Activated CD4-positive, alpha-beta T cell treated with anti-CD3 and anti-CD28 coated beads for 36 hours (primary cell): ENCODE measurements around the gene SRP54. TPM values are rescaled to one million over a fixed set of nuclear protein-coding genes. Genes with fewer than 3 reads are reported as not detected.
A peak's percentile ranks its signal among the peaks of the same experiment; 100 is the strongest.
"Not testable (repeated sequence)": the region's sequence is repeated elsewhere in the genome, so short reads cannot be mapped to it uniquely, and the experiment has no call there.

Experiments
- ATAC-seq: fragments of 200-7000 bp; cut with Tn5 transposase; one replicate; pipeline ENCODE4 v1.10.0; 2021; ENCODE audit warnings: mild to moderate bottlenecking, moderate library complexity
- CTCF ChIA-PET: fragments of 350-600 bp; sonication (Branson Sonifier 250); formaldehyde crosslinking; loops from one replicate; lab custom pipeline; 2021; ENCODE audit warnings: antibody characterized with exemption; lab: Charles Lee
- POLR2A ChIA-PET: fragments of 350-600 bp; sonication (Branson Sonifier 250); formaldehyde crosslinking; loops from one replicate; lab custom pipeline; 2021; ENCODE audit warnings: antibody characterized with exemption, inconsistent platforms; lab: Charles Lee
- DNase-seq: peaks from one replicate; pipeline ENCODE4 v3.0.0-alpha.2; 2020
- H3K27ac Mint-ChIP-seq: one replicate; pipeline ENCODE4 v1.8.0; 2021; ENCODE audit warnings: mixed read lengths
- H3K27me3 Mint-ChIP-seq: one replicate; pipeline ENCODE4 v1.8.0; 2021; ENCODE audit warnings: mixed read lengths
- H3K36me3 Mint-ChIP-seq: one replicate; pipeline ENCODE4 v1.8.0; 2021; ENCODE audit warnings: low read depth, mixed read lengths
- H3K4me1 Mint-ChIP-seq: one replicate; pipeline ENCODE4 v1.8.0; 2021; ENCODE audit warnings: mixed read lengths
- H3K4me3 Mint-ChIP-seq: one replicate; pipeline ENCODE4 v1.8.0; 2021; ENCODE audit warnings: mild to moderate bottlenecking, moderate library complexity, mixed read lengths
- H3K9me3 Mint-ChIP-seq: one replicate; pipeline ENCODE4 v1.8.0; 2021; ENCODE audit warnings: low read depth, mixed read lengths
- intact Hi-C, 2 experiments: fragments of 100-400 bp; cut with DNase I in 1 of 2; cut with micrococcal nuclease in 1 of 2; formaldehyde crosslinking; loops; one replicate each; pipeline versions ENCODE4 v1.14.2 to v1.15.1; 2022 to 2024; cut with DNase I, micrococcal nuclease
- total RNA-seq, 2 experiments: library from RNA; stranded (reverse); gene quantifications; one replicate each; pipeline ENCODE4 v1.2.3, GENCODE V29; 2021

The SRP54 gene
- total RNA-seq, 2 experiments from 2014 or later = 81.1 to 88.4 TPM

DNA sequence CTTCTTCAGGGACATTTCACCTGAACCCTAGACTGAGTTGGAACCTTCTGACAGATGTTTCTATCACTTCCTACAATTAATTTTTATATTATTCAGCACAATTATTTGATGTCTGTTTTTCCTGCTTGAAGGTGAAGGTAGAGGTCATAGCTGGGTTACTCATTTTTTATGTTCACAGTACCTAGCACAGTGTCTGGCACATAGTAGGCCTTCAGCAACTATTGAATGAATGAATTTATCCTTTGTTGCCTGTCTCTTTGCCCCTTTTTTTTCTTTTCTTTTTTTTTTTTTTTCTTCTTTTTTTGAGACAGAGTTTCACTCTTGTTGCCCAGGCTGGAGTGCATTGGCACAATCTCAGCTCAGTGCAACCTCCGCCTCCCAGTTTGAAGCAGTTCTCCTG is 33.8 kb downstream of the SRP54 start:
- no peak overlapping the region for H3K27ac Mint-ChIP-seq
- H3K9me3 Mint-ChIP-seq = no peaks in the 10 kb centered on the region
- CTCF ChIA-PET = interaction anchor here (1.0 to 1.1 kb wide), 2 partner anchors 11 to 16 kb away, joined by 3 to 4 read pairs; no protein-coding TSS in a partner anchor
- no peaks in the 10 kb centered on the region for H3K27me3 Mint-ChIP-seq
- POLR2A ChIA-PET = no interaction called here
- DNase-seq (no peak), ATAC-seq (no peak)
- no peaks in the 10 kb centered on the region for H3K4me1 Mint-ChIP-seq
- peaks cover 53% of the 10 kb centered on the region for H3K36me3 Mint-ChIP-seq
- no peak overlapping the region for H3K4me3 Mint-ChIP-seq
- intact Hi-C loops = no loop called here

DNA sequence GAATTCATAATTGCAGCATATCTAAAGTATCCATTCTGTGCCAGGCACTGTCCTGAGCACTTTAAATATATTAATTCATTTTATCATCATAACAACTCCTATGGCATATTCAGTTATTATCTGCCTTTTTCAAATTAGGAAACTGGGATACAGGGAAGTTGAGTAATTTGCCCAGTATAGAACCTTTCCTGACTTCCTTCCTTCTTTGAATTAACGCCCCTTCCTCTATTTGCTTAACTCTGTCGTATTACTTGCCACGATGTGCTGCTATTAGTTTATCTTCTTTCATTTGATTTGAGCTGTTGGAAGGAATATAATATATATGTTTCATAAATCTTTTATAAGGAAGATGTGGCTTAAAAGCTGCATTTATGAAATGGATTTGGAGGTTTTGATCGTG is 37.9 kb downstream of the SRP54 start:
- DNase-seq = no peak
- ChIA-PET CTCF (interaction anchor here (1.3 kb wide), 1 partner anchor 11 kb away, joined by 4 read pairs; no protein-coding TSS in a partner anchor), POLR2A (interaction anchor here (0.6 kb wide), 1 partner anchor 865 kb away, joined by 3 read pairs; no protein-coding TSS in a partner anchor)
- H3K4me1 Mint-ChIP-seq = no peaks in the 10 kb centered on the region
- intact Hi-C loops = no loop called here
- no peak overlapping the region for H3K4me3 Mint-ChIP-seq
- H3K36me3 Mint-ChIP-seq = peaks cover 47% of the 10 kb centered on the region
- H3K27me3 Mint-ChIP-seq = no peaks in the 10 kb centered on the region
- H3K27ac Mint-ChIP-seq = no peak overlapping the region
- ATAC-seq = no peak
- no peaks in the 10 kb centered on the region for H3K9me3 Mint-ChIP-seq

DNA sequence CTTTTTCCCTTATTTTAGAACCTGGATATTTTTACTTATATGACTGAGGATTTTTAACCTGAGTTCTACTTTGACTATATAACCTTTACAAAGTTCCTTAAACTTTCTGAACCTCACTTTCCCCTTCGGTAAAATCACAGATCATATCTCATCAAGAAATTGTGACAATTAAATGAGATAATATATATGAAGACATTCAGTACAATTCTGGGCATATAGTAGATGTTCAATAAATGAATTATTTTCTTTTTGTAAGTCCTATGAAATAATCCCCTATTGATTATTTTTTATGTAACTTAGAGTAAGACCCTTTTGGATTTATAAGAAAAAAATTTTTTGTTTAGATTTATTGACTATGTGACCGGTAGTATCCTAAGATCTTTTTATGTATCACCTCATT is 45.6 kb downstream of the SRP54 start:
- ChIA-PET CTCF (no interaction called here), POLR2A (no interaction called here)
- peaks cover 1% of the 10 kb centered on the region for H3K9me3 Mint-ChIP-seq
- no peaks in the 10 kb centered on the region for H3K4me1 Mint-ChIP-seq
- H3K4me3 Mint-ChIP-seq = no peak overlapping the region
- intact Hi-C loops = no loop called here
- H3K36me3 Mint-ChIP-seq = peaks cover 55% of the 10 kb centered on the region
- no peak for ATAC-seq
- no peaks in the 10 kb centered on the region for H3K27me3 Mint-ChIP-seq
- H3K27ac Mint-ChIP-seq = no peak overlapping the region
- DNase-seq = no peak

DNA sequence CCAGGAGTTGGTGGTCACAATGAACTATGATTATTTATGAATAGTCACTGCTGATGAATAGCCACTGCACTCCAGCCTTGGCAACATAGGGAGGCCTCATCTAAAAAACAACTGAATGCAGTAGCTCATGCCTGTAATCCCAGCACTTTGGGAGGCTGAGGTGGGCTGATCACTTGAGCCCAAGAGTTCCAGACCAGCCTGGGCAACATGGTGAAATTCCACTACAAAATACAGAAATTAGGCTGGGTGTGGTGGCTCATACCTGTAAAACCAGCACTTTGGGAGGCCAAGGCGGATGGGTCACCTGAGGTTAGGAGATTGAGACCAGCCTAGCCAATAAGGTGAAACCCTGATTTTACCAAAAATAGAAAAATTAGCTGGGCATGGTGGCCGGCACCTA is 49.8 kb downstream of the SRP54 start:
- Mint-ChIP-seq H3K36me3 (peaks cover 52% of the 10 kb centered on the region), H3K4me1 (no peaks in the 10 kb centered on the region), H3K27me3 (no peaks in the 10 kb centered on the region), H3K4me3 (no peak overlapping the region), H3K27ac (no peak overlapping the region), H3K9me3 (peaks cover 19% of the 10 kb centered on the region)
- intact Hi-C loops = no loop called here
- ChIA-PET CTCF (interaction anchor here (0.6 to 1.0 kb wide), 2 partner anchors 12 to 482 kb away, joined by 3 to 4 read pairs; no protein-coding TSS in a partner anchor), POLR2A (interaction anchor here (0.6 kb wide), 1 partner anchor 413 kb away, joined by 3 read pairs; no protein-coding TSS in a partner anchor)
- no peak for ATAC-seq
- no peak for DNase-seq

DNA sequence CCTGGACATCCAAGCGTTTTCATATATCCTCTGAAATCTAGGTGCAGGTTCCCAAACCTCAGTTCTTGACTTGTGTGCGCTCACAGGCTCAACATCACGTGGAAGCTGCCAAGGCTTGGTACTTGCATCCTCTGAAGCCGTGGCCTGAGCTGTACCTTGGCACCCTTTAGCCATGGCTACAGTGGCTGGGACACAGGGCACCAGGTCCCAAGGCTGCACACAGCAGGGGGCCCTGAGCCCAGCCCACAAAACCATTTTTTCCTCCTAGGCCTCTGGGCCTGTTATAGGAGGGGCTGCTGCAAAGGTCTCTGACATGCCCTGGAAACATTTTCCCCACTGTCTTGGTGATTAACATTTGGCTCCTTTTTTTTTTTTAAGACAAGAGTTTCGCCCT is 51.6 kb downstream of the SRP54 start:
- POLR2A ChIA-PET = no interaction called here
- no peaks in the 10 kb centered on the region for H3K4me1 Mint-ChIP-seq
- no peak for DNase-seq
- CTCF ChIA-PET = no interaction called here
- ATAC-seq = no peak
- H3K4me3 Mint-ChIP-seq = no peak overlapping the region
- H3K9me3 Mint-ChIP-seq = peaks cover 19% of the 10 kb centered on the region
- no peaks in the 10 kb centered on the region for H3K27me3 Mint-ChIP-seq
- peaks cover 39% of the 10 kb centered on the region for H3K36me3 Mint-ChIP-seq
- H3K27ac Mint-ChIP-seq = no peak overlapping the region
- intact Hi-C loops = no loop called here

DNA sequence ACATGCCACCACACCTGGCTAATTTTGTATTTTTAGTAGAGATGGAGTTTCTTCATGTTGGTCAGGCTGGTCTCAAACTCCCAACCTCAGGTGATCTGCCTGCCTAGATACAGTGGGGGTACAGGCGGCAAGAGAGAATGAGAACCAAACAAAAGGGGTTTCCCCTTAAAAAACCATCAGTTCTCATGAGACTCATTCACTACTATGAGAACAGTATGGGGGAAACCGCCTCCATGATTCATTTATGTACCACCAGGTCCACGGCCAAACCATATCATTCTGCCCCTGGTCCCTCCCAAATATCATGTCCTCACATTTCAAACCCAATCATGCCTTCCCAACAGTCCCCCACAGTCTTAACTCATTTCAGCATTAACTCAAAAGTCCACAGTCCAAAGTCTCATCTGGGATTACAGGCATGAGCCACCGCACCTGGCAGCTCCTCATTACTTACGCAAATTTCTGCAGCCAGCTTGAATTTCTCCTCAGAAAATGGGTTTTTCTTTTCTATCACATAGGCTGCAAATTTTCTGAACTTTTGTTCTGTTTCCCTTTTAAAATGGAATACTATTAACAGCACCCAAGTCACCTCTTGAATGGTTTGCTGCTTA is 52.3 kb downstream of the SRP54 start:
- H3K27me3 Mint-ChIP-seq, DNase-seq, POLR2A ChIA-PET, H3K4me3 Mint-ChIP-seq, intact Hi-C loops, H3K27ac Mint-ChIP-seq, ATAC-seq, CTCF ChIA-PET, H3K4me1 Mint-ChIP-seq: not testable (repeated sequence)
- H3K36me3 Mint-ChIP-seq = peaks cover 37% of the 10 kb centered on the region
- H3K9me3 Mint-ChIP-seq = peaks cover 19% of the 10 kb centered on the region

DNA sequence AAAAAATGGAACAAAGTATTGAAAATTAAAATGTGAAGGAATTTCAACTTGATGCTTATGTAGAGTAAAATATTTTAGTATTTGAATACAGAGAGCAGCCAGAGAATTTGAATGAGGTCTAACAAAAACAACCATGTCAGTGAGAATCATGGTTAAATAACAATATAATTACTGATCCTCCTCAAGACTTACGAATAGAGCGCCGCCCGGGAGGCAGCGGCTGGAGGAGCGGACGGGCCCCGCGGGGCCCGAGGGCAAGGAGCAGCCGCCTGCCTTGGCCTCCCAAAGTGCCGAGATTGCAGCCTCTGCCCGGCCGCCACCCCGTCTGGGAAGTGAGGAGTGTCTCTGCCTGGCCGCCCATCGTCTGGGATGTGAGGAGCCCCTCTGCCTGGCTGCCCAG is 55.5 kb downstream of the SRP54 start:
- H3K27me3 Mint-ChIP-seq, DNase-seq, H3K27ac Mint-ChIP-seq, H3K4me3 Mint-ChIP-seq, CTCF ChIA-PET, intact Hi-C loops, ATAC-seq, H3K4me1 Mint-ChIP-seq, POLR2A ChIA-PET: not testable (repeated sequence)
- Mint-ChIP-seq H3K36me3 (peaks cover 20% of the 10 kb centered on the region), H3K9me3 (peaks cover 19% of the 10 kb centered on the region)

DNA sequence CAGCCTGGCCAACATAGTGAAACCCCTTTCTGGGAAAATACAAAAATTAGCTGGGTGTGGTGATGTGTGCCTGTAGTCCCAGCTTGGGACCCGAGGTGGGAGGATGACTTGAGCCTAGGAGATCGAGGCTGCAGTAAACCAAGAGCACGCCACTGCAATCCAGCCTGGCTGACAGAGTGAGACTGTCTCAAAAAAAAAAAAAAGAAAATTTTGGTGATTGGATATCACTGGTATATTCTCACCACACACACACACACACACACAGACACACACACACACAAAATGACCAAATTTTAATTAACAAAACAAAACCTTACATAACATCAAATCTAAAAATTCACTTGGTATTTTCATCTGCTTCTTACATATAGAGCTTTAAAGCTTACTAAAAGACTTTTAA is 59.8 kb downstream of the SRP54 start:
- no peak for ATAC-seq
- Mint-ChIP-seq H3K36me3 (peaks cover under 1% of the 10 kb centered on the region), H3K27ac (no peak overlapping the region), H3K9me3 (no peaks in the 10 kb centered on the region), H3K27me3 (no peaks in the 10 kb centered on the region), H3K4me1 (peaks cover 16% of the 10 kb centered on the region), H3K4me3 (no peak overlapping the region)
- CTCF ChIA-PET = interaction anchor here (0.7 to 0.8 kb wide), 2 partner anchors 62 to 170 kb away, joined by 3 read pairs; no protein-coding TSS in a partner anchor
- no peak for DNase-seq
- POLR2A ChIA-PET = interaction anchor here (0.6 to 0.7 kb wide), 2 partner anchors 54 to 61 kb away, joined by 5 to 8 read pairs; no protein-coding TSS in a partner anchor
- intact Hi-C loops = loop anchor here in 1 of 2 experiments (1.0 to 10.0 kb wide), 2 partner anchors 9 to 1272 kb away; no protein-coding TSS in a partner anchor

DNA sequence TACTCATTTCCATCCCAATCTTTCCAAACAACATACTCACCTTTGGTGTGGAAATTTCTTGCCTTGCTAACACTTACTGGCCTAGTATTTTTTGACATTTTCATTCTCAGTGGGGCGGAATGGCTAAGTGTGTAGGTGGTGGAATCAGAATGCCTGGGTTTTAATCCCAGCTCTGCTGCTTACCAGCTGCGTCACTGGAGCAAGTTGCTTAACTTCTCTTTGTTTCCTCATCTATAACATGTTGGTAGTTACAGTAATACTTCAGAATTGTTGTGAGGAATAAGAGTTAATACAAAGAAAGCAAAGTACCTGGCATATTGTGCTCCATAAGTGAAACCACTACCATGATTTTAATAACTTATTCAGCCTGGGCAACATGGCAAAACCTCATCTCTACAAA is 60.3 kb downstream of the SRP54 start:
- POLR2A ChIA-PET = interaction anchor here (0.6 to 0.7 kb wide), 2 partner anchors 53 to 61 kb away, joined by 5 to 8 read pairs; no protein-coding TSS in a partner anchor
- Mint-ChIP-seq H3K27ac (no peak overlapping the region), H3K27me3 (no peaks in the 10 kb centered on the region), H3K36me3 (peaks cover 5% of the 10 kb centered on the region), H3K4me1 (peaks cover 20% of the 10 kb centered on the region), H3K9me3 (no peaks in the 10 kb centered on the region), H3K4me3 (no peak overlapping the region)
- intact Hi-C loops = loop anchor here in 1 of 2 experiments (10.0 kb wide), 1 partner anchor 1272 kb away; no protein-coding TSS in a partner anchor
- CTCF ChIA-PET = interaction anchor here (1.1 kb wide), 1 partner anchor 244 kb away, joined by 5 read pairs; no protein-coding TSS in a partner anchor
- ATAC-seq = no peak
- no peak for DNase-seq

DNA sequence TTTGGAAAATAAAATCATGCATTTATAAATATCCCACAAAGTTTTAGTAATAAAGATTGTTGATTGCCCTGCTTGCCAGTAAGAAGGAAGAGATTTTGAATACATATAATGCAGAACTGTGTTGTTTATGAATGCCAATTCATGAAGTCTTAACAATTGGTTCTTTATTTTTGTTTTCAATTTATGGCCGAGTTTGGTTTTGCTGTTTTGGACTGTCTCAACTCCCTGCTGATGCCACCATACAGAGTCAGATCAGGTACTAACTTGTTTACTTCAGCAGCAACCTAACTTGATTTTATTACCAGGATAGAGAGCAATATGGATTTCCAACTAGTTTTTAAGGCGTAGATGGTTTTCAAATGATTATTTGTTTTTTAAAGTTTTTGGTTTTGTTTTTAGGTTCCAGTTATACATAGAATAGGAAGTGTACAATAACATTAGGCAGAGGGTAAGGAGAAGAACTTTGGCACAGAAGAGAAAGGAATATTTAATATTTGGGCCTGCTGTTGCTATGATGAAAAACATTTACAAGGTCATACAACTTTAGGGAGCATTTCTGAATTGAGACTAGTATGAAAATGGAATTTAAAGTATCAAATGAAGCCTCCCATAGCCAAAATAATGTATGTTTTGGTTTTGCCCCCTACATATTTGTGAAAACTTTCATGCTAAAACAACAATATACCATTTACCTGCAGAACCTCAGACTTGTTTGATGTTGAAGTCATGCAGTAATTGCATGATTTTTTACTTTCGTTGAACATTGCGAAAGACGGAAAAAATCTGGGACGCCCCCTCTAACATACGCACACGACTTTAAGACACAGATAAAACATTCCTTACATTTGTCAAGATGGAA is 62.4 kb downstream of the SRP54 start:
- intact Hi-C loops = loop anchor here (5.0 to 10.0 kb wide), 4 partner anchors 247 to 1270 kb away; partner anchors contain the start of genes PSMA6 (in 1 of the 2) and RALGAPA1 (in 1 of the 2)
- peak; percentile 4 for ATAC-seq
- Mint-ChIP-seq H3K4me1 (peaks cover 23% of the 10 kb centered on the region), H3K4me3 (peak overlapping the region; percentile 95), H3K36me3 (peaks cover 16% of the 10 kb centered on the region), H3K27me3 (no peaks in the 10 kb centered on the region), H3K9me3 (no peaks in the 10 kb centered on the region), H3K27ac (peak overlapping the region; percentile 99)
- DNase-seq = peak; percentile 45
- CTCF ChIA-PET = interaction anchor here (2.2 kb wide), 1 partner anchor 64 kb away, joined by 6 read pairs; no protein-coding TSS in a partner anchor
- POLR2A ChIA-PET = interaction anchor here (0.5 to 2.3 kb wide), 11 partner anchors 14 to 371 kb away, joined by 3 to 21 read pairs (median 6); partner anchors contain the start of genes BAZ1A, NFKBIA, PPP2R3C and PRORP

DNA sequence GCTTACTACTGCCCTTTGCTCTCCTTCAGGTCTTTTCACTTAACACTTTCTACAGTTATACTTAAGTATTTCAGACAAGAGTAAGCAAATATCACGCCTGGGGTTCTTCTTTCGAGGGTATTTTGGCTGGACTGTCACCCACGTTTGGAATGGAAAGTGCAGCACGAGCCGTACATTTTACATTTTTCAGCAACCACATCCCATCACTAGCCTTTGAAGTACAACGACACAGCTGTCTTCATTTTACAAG is 62.9 kb downstream of the SRP54 start:
- Mint-ChIP-seq H3K9me3 (no peaks in the 10 kb centered on the region), H3K4me1 (peaks cover 23% of the 10 kb centered on the region), H3K36me3 (peaks cover 18% of the 10 kb centered on the region), H3K27me3 (no peaks in the 10 kb centered on the region), H3K4me3 (peak overlapping the region; percentile 95), H3K27ac (peak overlapping the region; percentile 99)
- ChIA-PET POLR2A (interaction anchor here (0.5 to 2.3 kb wide), 12 partner anchors 14 to 371 kb away, joined by 3 to 21 read pairs (median 6); partner anchors contain the start of genes BAZ1A, NFKBIA, PPP2R3C and PRORP), CTCF (interaction anchor here (1.2 to 2.2 kb wide), 3 partner anchors 9 to 323 kb away, joined by 4 to 6 read pairs (median 4); no protein-coding TSS in a partner anchor)
- intact Hi-C loops = loop anchor here (1.0 to 10.0 kb wide), 15 partner anchors 63 to 1269 kb away; partner anchors contain the start of genes PRORP (in 2 of the 2), PSMA6 (in 2 of the 2), RALGAPA1 (in 2 of the 2) and SRP54 (in 2 of the 2)
- DNase-seq (no peak), ATAC-seq (no peak)
